COLO668 (cell line): ENCODE data around the gene CLPX.
"Not testable (repeated sequence)": the region's sequence is repeated elsewhere in the genome, so short reads cannot be mapped to it uniquely, and the experiment has no call there.

Experiments
- DNase-seq: peaks from one replicate; lab custom pipeline; 2025; ENCODE audit not compliant: unreplicated experiment; lab: John Stamatoyannopoulos, UW

Gene CLPX

DNA sequence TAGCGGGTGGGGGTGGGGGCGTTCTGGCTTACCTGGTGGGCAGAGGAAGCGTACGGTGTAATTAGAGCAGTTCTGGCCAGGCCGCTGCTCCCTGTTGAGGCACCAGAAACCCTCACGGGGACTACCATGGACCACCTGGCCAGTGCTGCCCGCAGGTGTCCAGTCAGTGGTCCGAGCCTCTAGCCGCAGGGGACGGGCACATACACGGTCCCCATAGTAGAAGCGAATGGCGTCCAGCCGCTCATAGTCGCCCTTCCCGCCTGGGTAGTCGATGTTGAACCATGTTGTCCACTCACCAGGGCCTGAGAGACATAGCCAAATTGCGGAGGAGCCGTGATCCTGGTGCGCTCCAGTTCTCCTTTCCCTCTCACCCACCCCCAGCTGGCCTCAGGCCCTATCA, 21.6 kb upstream of the CLPX start:
- no peak for DNase-seq

DNA sequence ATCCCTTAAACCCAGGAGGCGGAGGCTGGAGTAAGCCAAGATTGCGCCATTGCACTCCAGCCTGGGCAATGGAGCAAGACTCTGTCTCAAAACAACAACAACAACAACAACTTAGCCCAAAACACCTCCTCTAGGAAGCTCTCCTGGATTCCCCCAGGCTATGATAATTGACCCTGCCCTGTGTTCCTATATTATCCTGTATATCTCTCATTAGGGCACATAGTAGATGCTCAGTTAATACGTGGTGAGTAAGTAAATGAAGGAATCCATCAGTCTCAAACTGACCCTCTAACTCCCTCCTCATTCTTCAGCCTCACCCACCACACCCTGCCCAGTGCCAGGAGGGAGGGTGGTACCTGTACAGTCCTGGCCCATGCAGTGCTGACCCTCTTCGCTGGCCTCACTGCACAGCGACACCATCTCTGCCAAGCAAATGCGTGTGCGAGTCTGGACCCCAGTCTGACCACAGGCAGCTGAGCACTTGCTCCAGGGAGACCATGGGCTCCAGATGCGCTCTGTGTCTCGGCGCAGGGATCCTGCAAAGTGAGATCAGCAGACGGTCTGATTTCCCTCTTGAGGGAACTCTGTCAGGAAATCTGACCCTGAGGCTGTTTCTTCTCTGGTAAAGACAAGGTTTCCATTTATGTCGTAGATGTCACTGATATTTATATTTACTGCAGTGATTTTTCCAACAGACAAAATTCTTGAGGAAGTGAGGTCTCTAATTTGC, 20.0 kb upstream of the CLPX start:
- DNase-seq, result no peak

DNA sequence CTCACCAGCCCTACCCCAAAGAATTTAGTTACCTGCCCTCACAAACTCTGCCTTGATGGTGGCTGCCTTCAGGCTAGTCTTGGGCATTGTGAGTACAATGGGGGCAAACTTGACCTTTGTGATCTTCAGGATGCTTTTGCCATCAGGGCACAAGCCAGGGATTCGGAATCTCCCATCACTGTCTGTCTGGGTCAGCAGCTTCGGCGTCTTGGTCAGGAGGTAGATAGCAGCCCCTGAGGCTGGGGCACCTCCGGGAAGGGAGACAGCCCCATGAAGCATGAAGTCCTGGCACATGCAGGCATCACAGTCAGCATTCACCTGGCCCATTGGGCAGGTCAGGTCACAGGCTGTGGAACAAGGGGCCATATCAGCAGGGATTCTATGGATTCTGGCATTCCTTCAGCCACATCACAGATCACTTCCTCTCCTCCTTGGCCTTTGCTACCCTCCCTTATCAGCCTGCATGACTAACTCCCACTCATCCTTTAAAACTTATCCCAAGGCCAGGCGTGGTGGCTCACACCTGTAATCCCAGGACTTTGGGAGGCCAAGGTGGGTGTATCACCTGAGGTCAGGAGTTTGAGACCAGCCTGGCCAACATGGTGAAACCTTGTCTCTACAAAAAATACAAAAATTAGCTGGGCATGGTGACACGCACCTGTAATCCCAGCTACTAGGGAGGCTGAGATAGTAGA, 19.2 kb upstream of the CLPX start:
- DNase-seq, result no peak

DNA sequence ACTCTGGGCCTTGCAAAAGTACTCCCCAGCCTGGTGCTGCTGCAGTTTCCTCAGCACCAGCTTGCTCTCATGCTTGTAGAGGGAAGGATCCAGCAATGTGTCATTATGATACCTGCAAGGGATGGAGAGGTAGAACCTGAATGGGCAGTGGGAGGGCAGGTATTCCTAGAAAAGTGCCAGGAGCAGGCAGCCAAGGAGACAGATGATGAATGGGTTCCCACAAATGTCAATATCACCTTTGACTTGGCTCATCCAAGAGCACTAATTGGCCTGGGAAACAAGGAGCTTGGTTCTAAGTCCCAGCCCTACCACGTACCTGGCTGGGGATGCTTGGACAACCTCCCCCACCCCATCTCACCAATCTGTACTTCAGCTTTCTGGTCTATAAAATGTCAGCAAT, 16.8 kb upstream of the CLPX start:
- no peak for DNase-seq

DNA sequence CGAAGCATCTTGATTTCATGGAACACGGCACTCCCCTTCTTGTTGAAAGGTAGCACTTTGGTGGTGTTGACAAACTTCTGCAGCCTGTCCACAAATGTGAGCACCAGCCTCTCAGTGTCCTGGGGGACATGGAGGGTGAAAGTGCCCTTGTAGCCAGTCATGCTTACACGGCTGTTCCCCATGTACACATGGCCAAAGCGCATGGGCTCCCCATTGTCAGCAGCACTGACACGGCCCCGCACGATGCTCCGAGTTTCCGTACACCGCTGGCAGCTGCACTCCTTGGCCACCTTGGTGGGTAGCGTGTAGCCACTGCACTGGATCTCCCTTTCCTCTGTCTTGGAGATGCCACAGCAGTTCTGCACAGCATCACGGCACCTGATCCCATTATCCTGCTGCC, 13.4 kb upstream of the CLPX start:
- DNase-seq, result no peak

DNA sequence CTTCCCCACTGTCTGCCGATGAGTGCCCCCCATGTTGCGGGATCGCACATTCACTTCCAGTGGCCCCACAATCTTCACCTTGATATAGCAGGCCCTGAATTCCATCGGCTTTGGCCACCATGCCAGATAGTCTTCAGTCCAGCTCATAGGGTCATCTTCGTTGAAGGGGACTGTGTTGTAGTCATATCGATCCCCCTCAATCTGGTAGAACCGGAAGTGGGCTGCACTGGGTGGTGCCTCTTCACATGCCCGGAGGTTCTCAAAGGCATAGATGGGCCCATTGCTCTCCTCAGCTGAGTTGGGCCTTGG, 12.1 kb upstream of the CLPX start:
- no peak for DNase-seq

DNA sequence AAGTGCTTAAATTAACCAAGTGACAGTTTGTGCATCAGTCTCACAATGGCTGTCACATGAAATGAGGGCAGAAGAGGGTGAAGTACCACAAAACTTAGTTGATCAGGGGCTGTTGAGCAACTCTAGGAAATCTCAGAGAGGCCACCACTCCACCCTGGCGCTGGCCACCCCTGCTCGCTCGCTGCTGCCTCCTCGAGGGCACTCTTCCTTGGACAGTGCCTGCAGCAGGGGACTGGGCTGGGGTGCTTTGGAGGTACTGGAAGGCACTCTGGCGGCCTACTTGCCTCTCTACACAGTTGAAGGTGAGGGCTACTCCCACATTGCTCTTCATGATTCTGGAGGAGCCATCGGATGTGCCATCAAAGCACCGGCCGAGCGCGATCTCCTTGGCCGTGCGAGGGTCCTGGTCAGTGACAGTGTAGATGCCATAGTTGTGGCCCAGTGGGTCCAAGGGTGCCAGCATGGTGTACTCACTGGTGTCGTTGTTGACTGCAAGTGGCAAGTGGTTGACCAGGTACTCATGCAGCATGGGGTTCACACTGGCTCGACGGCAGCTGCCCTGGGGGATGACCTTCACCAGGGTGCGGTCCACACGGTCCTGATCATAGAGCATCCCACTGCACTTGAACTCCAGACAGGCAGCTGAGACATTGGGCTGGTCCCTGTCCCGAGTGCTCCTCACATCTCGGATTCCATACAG, 11.6 kb upstream of the CLPX start:
- DNase-seq, result no peak

DNA sequence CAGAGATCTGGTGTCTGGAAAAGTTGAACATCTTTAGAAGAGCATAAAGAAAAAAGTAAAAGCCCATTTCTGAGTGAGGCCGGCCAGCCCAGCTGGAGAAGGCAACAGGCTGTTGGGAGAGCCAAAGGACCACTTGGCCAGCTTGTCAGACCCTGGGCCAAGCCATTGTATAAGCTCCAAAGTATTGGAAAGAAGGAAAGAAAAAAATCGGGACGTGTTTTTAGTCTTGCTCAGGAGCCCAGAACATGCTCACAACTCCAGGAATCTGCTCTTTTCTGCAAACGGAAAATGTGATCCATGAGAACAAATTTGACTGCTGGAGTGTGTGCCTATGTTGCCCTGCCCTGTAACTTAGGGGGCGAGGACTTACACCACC, 10.4 kb upstream of the CLPX start:
- no peak for DNase-seq

DNA sequence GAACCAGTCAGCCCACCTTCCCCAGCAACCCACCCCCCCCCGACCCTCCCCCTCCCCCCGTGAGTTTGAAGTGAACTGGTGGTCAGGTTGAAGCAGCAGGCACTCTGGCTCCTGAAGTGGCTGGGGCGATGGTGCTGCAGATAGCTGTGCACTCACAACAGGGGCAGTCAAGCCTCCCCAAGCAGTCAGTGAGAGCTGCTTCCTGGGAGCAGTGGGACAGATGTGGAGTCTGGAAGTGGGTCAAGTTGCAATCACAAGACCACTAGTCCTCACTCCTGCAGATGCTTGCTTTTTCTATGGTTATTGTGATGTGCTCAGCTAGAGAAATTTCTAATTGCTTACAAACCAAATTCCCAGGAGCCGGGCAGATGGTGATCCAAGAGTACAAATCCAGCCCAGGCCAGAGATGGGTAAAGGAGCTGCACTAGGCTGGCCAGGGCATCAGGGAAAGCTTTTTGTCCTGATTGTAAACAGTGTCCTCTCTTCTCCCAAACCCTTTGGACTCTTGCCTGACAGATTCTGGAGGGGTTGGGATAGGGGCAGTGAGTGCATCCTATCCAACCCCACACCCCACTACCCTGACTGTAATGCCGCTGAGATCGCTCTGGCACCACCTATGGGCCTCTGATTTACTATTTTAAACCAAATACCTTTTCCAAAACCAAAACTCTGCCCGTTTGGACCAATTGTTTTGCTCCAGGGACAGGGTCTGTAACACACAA, 9.8 kb upstream of the CLPX start:
- DNase-seq, result no peak

DNA sequence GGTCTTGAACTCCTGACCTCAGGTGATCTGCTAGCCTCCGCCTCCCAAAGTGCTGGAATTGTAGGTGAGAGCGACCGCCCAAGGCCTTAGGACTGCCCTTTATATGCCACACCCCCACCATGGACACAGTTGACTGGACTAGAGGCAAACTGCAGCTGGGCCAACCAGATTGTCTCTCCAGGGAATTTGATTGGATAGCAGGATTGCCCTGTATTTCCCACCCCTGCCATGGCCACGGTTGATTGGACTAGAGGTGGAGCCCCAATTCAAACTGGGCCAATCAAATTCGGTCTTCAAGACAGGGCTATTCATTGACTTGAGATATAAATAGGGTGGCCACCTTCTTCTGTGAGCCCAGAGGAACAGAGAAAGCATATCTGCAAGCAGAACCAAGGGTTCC, 6.9 kb upstream of the CLPX start:
- DNase-seq, result no peak

DNA sequence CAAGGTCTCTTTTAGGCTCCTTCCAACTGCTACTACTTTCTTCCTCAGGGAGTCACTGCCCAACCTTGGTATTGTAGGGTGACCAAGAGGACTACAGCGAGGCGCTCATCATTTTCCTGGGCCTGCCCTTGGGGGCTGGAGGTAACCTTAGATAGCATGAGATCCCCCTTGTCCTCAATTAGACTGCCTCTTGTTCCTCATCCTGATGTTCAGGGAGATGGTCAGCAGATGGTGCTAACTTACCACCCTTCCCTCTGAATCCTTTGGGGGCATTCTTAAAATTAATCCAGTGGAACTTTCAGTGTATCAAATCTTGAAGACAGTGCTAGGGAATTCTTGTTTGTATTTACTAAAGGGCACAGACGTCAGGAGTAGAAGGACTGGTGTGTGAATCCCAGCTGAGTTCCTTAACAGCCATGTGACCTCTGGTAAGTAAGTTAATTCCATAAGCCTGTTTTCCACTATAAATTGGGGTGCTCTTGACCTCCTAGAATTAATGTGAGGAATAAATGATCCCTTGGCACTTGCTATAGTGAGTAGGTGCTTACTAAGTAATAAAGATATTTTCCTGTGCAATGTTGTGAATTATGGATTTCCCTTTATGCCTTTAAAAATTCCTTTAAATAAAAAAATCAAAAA, 4.1 kb upstream of the CLPX start:
- DNase-seq, result no peak

DNA sequence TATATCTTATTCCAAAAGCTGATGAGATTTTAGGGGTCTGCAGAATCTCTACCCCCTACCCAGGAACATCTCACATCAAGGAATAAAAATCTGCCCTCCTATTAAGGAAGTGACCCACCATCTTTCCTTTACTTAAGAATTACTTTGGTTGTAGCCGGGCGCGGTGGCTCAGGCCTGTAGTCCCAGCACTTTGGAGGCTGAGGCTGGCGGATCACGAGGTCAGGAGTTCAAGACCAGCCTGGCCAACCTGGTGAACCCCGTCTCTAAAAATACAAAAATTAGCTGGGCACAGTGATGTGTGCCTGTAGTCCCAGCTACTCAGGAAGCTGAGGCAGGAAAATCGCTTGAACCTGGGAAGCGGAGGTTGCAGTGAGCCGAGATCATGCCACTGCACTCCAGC, 3.3 kb upstream of the CLPX start:
- DNase-seq, result not testable (repeated sequence)

DNA sequence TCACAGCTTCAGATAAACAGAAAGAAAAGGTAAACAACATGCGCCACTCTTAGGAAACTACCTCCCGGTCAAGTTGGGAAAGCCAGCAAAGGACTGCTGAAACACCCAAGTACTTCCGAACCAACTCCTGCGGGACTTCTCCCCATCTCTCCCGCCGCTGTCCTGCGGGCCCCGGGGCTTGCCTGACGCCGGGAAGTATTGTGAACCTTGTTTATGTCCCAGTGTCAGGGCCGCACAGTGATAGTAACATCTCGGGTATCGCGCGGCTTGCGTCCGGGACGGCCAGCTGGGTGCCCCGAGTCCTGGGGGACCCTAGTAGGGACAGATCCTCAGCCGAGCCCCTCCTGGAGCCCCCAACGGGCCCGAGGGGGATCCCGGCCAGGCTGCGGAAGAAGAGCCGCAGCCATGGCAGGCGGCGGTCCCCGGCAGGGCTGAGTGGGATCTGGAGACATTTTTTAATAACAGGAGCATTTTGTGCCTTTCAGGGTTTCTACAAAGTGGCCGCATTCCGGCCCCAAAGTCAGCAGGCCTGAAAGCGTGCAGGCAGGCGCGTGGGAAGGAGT, 756 bp downstream of the CLPX start:
- peak; percentile 53 for DNase-seq

DNA sequence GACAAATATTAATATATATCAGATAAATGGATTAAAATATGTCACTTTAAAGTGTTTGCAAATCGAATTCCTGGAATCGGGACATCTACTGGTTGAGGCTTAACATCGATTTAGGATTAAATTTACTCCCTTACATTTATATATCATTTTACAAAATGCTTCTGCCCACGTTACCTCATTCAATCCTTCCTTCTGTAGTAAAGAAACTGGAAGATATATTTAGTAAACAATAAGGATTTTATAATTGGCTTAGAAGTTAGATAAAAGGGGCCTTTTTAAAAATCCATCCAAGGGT, 1.3 kb downstream of the CLPX start:
- no peak for DNase-seq

DNA sequence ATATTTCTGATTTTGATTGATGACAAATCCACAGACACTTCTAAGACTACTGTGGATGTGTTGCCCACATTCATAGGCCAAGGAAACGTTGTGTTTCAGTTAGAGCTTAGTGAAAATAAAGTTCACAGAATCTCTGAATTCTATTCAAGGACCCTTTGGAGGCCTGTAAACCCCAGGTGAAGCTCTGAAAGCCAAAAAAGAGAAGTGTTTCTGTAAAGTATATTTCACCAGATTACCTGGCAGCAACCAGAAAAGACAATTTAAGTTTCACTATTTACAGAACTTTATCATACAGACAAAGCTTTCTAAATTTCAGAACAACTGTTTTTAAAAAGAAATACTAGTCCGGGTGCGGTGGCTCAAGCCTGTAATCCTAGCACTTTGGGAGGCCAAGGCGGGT, 2.6 kb downstream of the CLPX start:
- DNase-seq, result no peak

DNA sequence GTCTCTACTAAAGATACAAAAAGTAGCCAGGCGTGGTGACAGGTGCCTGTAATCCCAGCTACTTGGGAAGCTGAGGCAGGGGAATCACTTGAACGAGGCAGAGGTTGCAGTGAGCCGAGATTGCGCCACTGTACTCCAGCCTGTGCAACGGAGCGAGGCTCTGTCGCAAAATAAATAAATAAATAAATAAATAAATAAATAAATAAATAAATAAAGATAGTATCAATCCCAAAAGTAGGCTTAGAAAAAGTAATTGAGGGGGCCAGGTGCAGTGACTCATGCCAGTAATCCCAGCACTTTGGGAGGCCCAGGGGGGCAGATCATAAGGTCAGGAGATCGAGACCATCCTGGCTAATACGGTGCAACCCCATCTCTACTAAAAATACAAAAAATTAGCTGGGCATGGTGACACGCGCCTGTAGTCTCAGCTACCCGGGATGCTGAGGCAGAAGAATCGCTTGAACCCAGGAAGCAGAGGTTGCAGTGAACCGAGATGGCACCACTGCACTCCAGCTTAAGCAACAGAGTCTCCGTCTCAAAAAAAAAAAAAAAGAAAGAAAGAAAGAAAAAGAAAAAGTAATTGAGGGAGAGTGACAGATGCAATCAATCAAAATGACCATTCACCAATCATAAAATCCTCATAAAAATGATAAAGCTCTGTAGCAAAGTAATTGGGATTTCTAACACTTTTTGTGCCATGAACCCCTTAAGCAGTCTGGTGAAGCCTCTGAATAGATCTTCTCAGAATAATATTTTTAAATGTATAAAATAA, 3.4 kb downstream of the CLPX start:
- DNase-seq, result not testable (repeated sequence)

DNA sequence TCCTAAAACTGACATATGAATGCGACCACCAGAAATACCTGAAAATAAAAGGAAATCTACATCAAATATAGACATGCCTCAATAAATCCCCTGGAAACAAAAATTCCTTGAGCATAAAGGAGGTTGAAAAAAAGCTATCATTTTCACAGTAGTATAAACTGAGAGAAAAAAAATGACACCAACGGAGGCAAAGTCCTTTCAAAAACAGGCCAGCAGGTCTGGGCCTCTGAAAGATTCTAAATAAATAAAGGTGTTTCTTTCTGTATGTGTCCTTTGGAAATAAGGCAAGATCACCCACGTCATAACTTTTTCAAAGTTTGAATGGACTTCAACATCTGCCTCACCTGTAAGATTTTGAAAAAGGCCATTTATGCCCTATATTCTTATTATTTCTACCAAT, 5.0 kb downstream of the CLPX start:
- no peak for DNase-seq

DNA sequence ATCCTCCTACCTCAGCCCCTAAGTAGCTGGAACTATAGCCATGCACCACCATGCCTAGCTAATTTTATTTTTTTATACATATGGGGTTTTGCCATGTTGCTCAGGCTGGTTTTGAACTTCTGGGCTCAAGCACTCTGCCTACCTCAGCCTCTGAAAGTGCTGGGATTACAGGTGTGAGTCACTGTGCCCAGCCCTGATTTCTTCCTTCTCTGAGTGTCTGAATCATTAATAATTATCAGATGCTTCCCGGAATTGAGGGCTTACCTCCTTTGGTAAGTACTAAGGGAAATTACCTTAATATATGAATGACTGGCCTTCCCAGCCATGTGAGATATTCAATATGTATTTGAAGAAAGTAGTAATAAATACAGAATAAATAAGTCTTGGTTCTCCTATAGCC, 7.2 kb downstream of the CLPX start:
- no peak for DNase-seq

DNA sequence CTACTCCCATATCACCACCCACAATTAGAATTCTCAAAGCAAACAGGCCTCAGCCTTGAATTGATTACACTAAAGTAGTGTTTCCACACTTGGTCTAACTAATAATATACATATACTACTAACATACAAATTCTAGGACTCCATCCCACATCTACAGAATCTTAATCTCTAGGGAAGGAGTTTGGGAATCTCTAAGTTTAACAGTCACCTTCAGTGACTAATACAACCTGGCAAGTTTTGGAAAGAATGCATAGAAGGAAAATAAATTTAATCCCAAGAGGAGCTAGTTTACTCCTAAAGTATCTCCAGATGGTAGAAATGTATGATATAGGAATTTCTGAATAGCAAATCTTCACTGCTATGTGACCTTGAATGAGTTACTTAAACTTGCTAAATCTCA, 9.1 kb downstream of the CLPX start:
- no peak for DNase-seq

DNA sequence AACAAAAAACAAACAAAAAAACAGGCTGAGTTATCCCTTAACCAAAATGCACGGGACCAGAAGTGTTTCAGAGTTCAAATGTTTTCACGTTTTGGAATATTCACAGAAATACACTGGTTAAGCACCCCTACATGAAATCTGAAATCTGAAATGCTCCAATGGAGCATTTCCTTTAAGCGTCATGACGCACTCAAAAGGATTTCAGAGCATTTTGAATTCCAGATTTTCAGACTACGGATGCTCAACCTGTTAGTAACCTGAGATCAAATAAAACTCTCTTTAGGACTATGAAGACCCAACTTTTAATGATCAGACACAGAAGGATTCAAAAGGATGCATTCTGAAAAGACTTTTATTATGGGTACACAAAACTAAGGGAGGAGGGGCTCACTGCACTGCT, 9.6 kb downstream of the CLPX start:
- no peak for DNase-seq

DNA sequence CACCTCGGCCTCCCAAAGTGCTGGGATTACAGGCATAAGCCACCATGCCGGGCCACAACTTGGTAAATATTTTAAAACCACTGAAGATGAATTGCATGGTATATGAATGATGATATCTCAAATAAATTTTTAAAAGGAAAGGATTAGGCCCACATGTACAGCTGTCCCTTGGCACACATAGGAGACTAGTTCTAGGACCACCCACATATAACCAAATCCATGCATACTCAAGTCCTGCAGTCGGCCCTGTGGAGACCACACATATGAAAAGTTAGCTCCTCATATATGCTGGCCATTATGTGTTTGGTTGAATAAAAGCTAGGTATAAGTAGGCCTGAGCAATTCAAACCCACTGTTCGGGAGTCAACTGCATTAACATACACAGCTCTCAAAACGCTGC, 10.6 kb downstream of the CLPX start:
- DNase-seq, result no peak
